Measurements from ENCODE around the gene KEAP1. TPM values are rescaled to one million over a fixed set of nuclear protein-coding genes. Genes with fewer than 3 reads are reported as not detected.
A peak's percentile ranks its signal among the peaks of the same experiment; 100 is the strongest.

Gene KEAP1
- total and polyA plus RNA-seq, 2 of the 8 experiments (the other 6 are each of a cell fraction or from before 2014, with no cell fraction given), result 80.6 to 106 TPM

- Histone ChIP-seq H4K20me1 (replicated peaks in 1 of 2; ENCODE audit: control insufficient read depth in 1 of 2, insufficient read depth in 2 of 2, low read length in 2 of 2) (peaks cover 3 to 6% of the 10 kb centered on the region in 2 experiments), H2BK15ac (ENCODE audit: low read length) (no peak overlapping the region), H3K14ac (ENCODE audit: insufficient read length) (no peak overlapping the region), H2BK5ac (ENCODE audit: low read depth, low read length) (no peak overlapping the region; the same call in 1 of the 2 replicates), H3K4me3 (ENCODE audit: extremely low read depth in 1 of 4, insufficient read depth in 2 of 4, low read depth in 3 of 4, low read length in 4 of 4) (peak overlapping the region; percentile 67 to 79 (median 78)), H2BK12ac (ENCODE audit: low read depth, low read length) (0 out of 2 replicates have a peak overlapping the region, but pooled peaks have one; percentile 39), H3K27me3 (replicated peaks in 1 of 4; ENCODE audit: control insufficient read depth in 3 of 4, extremely low read depth in 1 of 4, insufficient read depth in 3 of 4, low read length in 3 of 4) (peaks cover 43 to 72% (median 67%) of the 10 kb centered on the region in 4 experiments; a peak in 6 of 7 replicates), H2BK120ac (replicated peaks; ENCODE audit: low read depth, low read length) (no peak overlapping the region), H3K27ac (ENCODE audit: low read depth, low read length) (no peak overlapping the region), H3K4me2 (ENCODE audit: insufficient read depth in 1 of 2, low read depth in 2 of 2, low read length in 2 of 2) (peak overlapping the region; percentile 82 to 94), H3K79me2 (ENCODE audit: control insufficient read depth in 1 of 2, insufficient read depth in 2 of 2, low read length in 2 of 2) (no peaks in the 10 kb centered on the region), H2AFZ (ENCODE audit: low read length) (no peak overlapping the region), H3K18ac (ENCODE audit: extremely low read depth, low read length) (peak overlapping the region; percentile 83), H3K4ac (replicated peaks; ENCODE audit: insufficient read length, low read depth, low read length) (peak overlapping the region; percentile 32), H4K8ac (ENCODE audit: extremely low read depth, insufficient read depth, low read length) (no peak overlapping the region), H3K79me1 (ENCODE audit: low read depth, low read length) (no peaks in the 10 kb centered on the region; the same call in 1 of the 2 replicates), H3K9ac (replicated peaks in 1 of 4; ENCODE audit: extremely low read depth in 1 of 4, low read depth in 3 of 4, low read length in 3 of 4) (no peak overlapping the region), H3K23me2 (ENCODE audit: low read depth, low read length) (peaks cover 30% of the 10 kb centered on the region), H2AK5ac (ENCODE audit: low read depth, low read length) (no peak overlapping the region), H3K9me3 (ENCODE audit: insufficient read depth in 2 of 2, low read depth in 1 of 2, low read length in 1 of 2) (no peaks in the 10 kb centered on the region), H3K56ac (replicated peaks; ENCODE audit: insufficient read length, low read depth, low read length) (no peak overlapping the region), H3K4me1 (replicated peaks in 1 of 4; ENCODE audit: control insufficient read depth in 3 of 4, insufficient read depth in 4 of 4, low read length in 3 of 4) (peaks cover 0 to 29% (median 10%) of the 10 kb centered on the region in 4 experiments; a peak in 5 of 7 replicates), H3K36me3 (ENCODE audit: control insufficient read depth in 2 of 4, insufficient read depth in 4 of 4, low read length in 3 of 4) (no peaks in the 10 kb centered on the region), H2BK20ac (ENCODE audit: low read length) (no peak overlapping the region), H4K5ac (ENCODE audit: insufficient read length, low read depth, low read length) (no peak overlapping the region), H3K23ac (ENCODE audit: insufficient read length) (no peak overlapping the region), H4K91ac (replicated peaks; ENCODE audit: insufficient read length, low read length) (no peak overlapping the region)
- no peak for DNase-seq (ENCODE audit: low read depth in 1 of 2, low spot score in 2 of 2)
- ChIA-PET POLR2A (ENCODE audit: partially characterized antibody) (interaction anchor here (1.0 to 1.9 kb wide), 8 partner anchors 9 to 201 kb away, joined by 3 to 6 read pairs (median 4); partner anchors contain the start of genes DNM2 and KEAP1), CTCF (ENCODE audit: partially characterized antibody) (interaction anchor here (0.8 to 5.6 kb wide), 10 partner anchors 9 to 85 kb away, joined by 3 to 46 read pairs (median 4); no protein-coding TSS in a partner anchor)
- 47% methylated on average over 10 of the region's 10 CpGs; no CpG with 5 or more reads in 1 of the 2 experiments for WGBS, 2 experiments (ENCODE audit: extremely low coverage in 1 of 2, insufficient coverage in 1 of 2, insufficient read length in 1 of 2, insufficient replicate concordance in 2 of 2, low coverage in 1 of 2, low lambda C conversion rate in 2 of 2, missing lambda C conversion rate in 1 of 2)
- no peak for FAIRE-seq
- no peak for TF ChIP-seq BCL11A (IDR thresholded peaks at IDR 0.05; ENCODE audit: low read depth in 2 of 2, low read length in 2 of 2)
- TF ChIP-seq EGR1 (IDR thresholded peaks at IDR 0.05; ENCODE audit: borderline replicate concordance, low read depth, low read length), result no peak
- no peak for TF ChIP-seq HDAC2 (IDR thresholded peaks at IDR 0.05; ENCODE audit: borderline replicate concordance in 1 of 2, low read depth in 2 of 2, low read length in 2 of 2)
- TF ChIP-seq SIRT6 (IDR thresholded peaks at IDR 0.05; ENCODE audit: low read length), result no peak
- peak; percentile 20 for TF ChIP-seq EZH2 (IDR thresholded peaks at IDR 0.05; ENCODE audit: low read depth, low read length, severe bottlenecking)
- TF ChIP-seq ZNF274 (IDR thresholded peaks at IDR 0.05; ENCODE audit: borderline replicate concordance, extremely low read depth, low read length), result no peak
- TF ChIP-seq TAF7 (optimal IDR thresholded peaks at IDR 0.05; ENCODE audit: borderline replicate concordance, low read depth, low read length), result no peak
- no peak for TF ChIP-seq KDM4A (IDR thresholded peaks at IDR 0.05; ENCODE audit: low read depth, low read length, severe bottlenecking)
- TF ChIP-seq BACH1 (IDR thresholded peaks at IDR 0.05; ENCODE audit: low read length), result no peak
- TF ChIP-seq POU5F1 (IDR thresholded peaks at IDR 0.05; ENCODE audit: low read depth, low read length), result no peak
- no peak for TF ChIP-seq CBX5 (IDR thresholded peaks at IDR 0.05; ENCODE audit: low read depth, low read length)
- TF ChIP-seq CEBPB (IDR thresholded peaks at IDR 0.05; ENCODE audit: low read depth, low read length), result no peak
Measured at GRCh38 chr19:10516671-10517286, 13.6 kb upstream of the KEAP1 start.

Data from H1 (cell line).